ENCODE results near the gene FERMT1. TPM values are rescaled to one million over a fixed set of nuclear protein-coding genes. Genes with fewer than 3 reads are reported as not detected.

Gene FERMT1
- total RNA-seq, 4 donors from 2014 or later = 0.16 to 0.51 (median 0.22) TPM; not detected in 1

DNA sequence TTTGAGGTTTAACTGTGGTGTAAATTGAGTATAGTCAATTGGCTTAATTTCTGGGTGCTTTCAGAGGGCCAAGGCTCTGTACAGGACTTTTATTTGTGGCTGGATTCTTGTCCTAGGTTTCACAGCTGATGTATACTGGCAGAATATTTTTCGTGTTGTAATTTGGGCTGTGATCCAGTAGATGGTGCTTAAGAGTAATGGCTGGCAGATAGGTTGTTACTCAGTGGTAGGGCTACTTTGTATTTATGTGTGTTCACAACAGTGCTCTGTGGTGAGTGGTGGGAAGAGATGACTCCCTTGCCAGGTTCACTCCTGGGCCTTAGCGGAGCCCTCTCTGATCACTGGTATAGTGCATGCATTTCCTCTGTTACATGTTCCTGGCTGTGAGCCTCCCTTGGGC, 34.5 kb upstream of the FERMT1 start:
- no peak for TF ChIP-seq CTCF (IDR thresholded peaks at IDR 0.05; ENCODE audit: low read depth)

DNA sequence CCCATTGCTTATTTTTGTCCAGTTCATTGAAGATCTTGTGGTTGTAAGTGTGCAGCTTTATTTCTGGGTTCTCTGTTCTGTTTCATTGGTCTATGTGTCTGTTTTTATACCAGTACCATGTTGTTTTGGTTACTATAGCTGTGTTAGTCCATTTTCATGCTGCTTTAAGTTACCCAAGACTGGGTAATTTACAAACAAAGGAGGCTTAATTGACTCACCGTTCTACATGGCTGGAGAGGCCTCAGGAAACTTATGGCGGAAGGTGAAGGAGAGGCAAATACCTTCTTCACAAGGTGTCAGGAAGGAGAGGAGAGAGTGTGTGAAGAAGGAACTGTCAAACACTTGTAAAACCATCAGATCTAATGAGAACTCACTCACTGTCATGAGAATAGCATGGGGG, 29.9 kb upstream of the FERMT1 start:
- TF ChIP-seq CTCF (IDR thresholded peaks at IDR 0.05; ENCODE audit: low read depth) = no peak

DNA sequence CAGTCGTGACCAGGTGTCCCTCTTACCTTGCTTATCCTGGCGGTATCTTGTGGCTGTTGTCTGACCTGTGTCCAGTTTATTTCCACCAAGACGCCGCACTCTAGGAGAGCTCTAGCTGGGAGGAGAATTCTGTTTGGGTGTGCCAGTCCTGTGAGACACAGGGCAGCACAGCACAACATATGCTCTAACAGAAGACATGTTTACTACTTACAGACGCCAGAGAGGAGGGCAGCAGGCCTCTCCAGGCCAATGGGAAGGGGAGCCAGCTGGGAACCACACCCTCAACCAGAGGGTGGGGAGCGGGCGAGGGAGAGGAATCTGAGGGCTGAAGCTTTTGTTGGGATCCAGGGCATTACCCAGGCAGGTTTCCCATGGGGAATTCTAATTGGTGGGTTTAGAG, 25.2 kb upstream of the FERMT1 start:
- TF ChIP-seq CTCF (IDR thresholded peaks at IDR 0.05; ENCODE audit: low read depth) = no peak

DNA sequence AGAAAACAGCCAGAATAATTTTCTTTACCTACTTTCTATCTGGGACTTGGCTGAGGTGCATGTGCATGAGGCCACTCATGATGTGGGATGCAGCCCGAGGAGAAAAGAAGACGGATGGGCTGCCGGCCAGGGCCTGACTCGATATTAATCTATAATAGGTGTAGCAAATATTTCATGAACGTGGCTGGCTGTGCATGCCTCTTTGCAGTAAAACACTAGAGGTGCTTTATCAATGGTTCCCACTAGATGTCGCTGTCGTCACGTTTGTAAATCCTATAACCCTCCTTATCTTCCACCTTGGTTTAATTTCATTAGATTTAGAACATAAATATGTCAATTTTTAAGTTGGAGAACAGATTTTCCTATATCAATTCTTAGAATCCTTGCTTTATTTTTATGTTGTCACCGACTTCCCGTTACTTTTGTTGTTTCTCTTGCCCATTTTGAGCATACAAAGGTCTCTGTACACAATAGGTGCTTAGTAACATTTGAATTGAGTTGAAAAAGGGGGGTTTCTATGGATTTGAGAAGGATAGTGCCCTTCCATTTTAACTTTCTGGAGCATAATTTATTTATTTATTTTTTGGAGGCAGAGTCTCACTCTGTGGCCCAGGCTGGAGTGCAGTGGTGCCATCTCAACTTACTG, 19.6 kb upstream of the FERMT1 start:
- no peak for TF ChIP-seq CTCF (IDR thresholded peaks at IDR 0.05; ENCODE audit: low read depth)

DNA sequence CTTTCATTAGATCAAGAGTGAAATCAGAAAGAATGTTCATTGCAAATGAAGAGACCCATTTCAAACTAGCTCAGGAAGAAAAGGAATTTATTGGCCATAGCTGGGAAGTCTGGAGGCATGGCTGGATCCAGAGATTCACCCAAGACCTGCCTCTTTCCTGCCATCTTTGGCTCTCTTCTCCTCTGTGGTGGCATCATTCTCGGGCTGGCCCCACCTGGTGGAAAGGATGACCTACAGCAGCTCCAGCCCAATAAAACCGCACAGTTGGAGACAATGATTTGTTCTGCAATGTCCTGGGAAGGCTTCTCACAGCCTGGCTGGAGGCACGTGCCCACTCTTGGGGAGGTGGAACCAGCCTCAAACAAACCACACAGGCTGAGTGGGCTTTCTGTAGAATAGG, 18.1 kb upstream of the FERMT1 start:
- no peak for TF ChIP-seq CTCF (IDR thresholded peaks at IDR 0.05; ENCODE audit: low read depth)

DNA sequence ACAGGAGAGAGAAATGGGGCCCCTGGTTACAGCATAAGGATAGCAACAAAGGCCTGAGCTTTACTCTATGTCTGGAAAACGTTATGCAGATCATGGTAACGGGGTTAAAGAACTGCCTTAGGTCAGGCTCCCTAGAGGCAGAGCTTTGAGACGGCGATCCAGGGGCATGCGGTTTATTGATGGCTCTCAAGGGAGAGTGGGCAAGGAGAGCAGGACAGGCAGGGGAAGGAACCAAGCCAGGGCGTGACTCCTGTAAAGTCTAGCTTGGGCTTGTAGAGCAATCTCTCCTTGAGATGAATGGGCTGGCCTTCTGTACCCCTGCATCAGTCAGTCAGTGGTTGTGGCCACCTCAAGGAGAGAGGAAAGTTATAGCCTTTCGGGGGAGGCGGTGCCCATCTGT, 12.5 kb upstream of the FERMT1 start:
- no peak for TF ChIP-seq CTCF (IDR thresholded peaks at IDR 0.05; ENCODE audit: low read depth)

DNA sequence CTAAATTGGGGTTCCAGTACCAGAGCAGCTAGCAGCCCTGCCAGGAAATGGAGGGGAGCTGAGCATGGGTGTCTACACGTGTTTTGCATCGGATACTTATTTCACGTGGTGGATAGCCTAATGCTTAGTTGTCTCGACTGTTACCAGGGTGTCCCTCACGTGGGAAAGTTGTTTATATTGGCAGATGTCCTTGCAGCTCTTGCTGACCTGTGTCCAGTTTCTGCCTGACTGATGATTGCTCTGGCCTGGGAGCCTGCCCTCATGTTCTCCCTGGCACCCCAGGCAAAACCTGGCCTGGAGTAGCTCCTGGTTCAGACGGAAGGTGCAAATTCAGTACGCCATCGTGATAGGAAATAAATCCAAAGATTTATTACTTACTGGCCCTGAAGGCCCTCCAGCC, 11.8 kb upstream of the FERMT1 start:
- no peak for TF ChIP-seq CTCF (IDR thresholded peaks at IDR 0.05; ENCODE audit: low read depth)

Measured in subcutaneous adipose tissue (tissue), 4 donors.